Measurements from ENCODE around the gene MON1B.

Gene MON1B

DNA sequence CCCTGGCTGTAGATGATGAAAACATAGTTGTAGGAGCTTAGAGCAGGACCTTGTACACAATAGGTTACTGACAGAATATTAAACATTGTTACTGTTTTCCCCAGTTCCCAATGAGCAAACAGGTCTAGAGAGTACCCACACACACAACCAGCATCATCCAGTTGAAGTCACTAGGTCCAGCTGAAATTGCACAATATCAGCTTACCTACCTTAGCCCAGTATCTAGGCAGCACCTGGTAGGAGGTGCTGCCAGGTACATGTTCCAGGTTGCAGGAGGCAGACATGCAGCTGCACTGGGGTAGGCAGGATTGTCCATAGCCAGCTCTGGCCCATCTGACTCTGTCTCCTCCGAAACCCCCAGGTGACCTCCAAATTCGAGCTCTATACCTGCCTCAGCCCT, 6.8 kb downstream of the MON1B start:
- TF ChIP-seq TAF1 (IDR thresholded peaks at IDR 0.05; ENCODE audit: borderline replicate concordance, insufficient read depth, low read length) (no peak), FOXP2 (optimal IDR thresholded peaks at IDR 0.05; ENCODE audit: borderline replicate concordance, extremely low read depth, extremely low read length, insufficient read depth) (no peak), POLR2AphosphoS5 (IDR thresholded peaks at IDR 0.05; ENCODE audit: low read depth, low read length) (no peak), SIN3A (IDR thresholded peaks at IDR 0.05; ENCODE audit: borderline replicate concordance, insufficient read depth, low read length) (no peak)
- TF ChIP-seq, protein P1, sequence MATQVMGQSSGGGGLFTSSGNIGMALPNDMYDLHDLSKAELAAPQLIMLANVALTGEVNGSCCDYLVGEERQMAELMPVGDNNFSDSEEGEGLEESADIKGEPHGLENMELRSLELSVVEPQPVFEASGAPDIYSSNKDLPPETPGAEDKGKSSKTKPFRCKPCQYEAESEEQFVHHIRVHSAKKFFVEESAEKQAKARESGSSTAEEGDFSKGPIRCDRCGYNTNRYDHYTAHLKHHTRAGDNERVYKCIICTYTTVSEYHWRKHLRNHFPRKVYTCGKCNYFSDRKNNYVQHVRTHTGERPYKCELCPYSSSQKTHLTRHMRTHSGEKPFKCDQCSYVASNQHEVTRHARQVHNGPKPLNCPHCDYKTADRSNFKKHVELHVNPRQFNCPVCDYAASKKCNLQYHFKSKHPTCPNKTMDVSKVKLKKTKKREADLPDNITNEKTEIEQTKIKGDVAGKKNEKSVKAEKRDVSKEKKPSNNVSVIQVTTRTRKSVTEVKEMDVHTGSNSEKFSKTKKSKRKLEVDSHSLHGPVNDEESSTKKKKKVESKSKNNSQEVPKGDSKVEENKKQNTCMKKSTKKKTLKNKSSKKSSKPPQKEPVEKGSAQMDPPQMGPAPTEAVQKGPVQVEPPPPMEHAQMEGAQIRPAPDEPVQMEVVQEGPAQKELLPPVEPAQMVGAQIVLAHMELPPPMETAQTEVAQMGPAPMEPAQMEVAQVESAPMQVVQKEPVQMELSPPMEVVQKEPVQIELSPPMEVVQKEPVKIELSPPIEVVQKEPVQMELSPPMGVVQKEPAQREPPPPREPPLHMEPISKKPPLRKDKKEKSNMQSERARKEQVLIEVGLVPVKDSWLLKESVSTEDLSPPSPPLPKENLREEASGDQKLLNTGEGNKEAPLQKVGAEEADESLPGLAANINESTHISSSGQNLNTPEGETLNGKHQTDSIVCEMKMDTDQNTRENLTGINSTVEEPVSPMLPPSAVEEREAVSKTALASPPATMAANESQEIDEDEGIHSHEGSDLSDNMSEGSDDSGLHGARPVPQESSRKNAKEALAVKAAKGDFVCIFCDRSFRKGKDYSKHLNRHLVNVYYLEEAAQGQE (IDR thresholded peaks at IDR 0.05; ENCODE audit: insufficient read depth in 1 of 2, low read depth in 2 of 2, low read length in 2 of 2), result no peak

DNA sequence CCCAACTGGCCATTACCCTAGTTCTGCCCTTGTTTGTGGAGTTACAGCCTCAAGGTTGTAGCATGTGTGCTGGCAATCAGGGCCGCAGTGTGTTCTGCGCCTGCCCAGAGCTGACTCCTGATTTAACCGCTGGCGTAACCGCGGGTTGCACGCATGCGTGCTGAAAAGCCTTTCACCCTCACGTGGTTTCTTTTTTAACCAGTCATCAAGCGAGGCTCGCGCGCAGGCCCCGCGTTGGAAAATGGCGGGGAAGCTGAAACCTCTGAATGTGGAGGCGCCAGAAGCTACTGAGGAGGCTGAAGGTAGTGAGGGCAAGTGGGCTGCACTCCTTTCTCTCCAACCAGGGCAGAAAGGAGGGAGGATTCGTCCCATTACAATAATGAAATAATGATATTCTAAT, 8.2 kb downstream of the MON1B start, which contains the start of gene SYCE1L:
TSS of gene SYCE1L (plus strand) at position 198 of the 400 bp plus-strand sequence. CDS start at position 242, 44 bp downstream.
- TF ChIP-seq FOXP2 (optimal IDR thresholded peaks at IDR 0.05; ENCODE audit: borderline replicate concordance, extremely low read depth, extremely low read length, insufficient read depth) (no peak), SIN3A (IDR thresholded peaks at IDR 0.05; ENCODE audit: borderline replicate concordance, insufficient read depth, low read length) (no peak), POLR2AphosphoS5 (IDR thresholded peaks at IDR 0.05; ENCODE audit: low read depth, low read length) (no peak), TAF1 (IDR thresholded peaks at IDR 0.05; ENCODE audit: borderline replicate concordance, insufficient read depth, low read length) (no peak)
- TF ChIP-seq, protein P1 (IDR thresholded peaks at IDR 0.05; ENCODE audit: insufficient read depth in 1 of 2, low read depth in 2 of 2, low read length in 2 of 2), result no peak

DNA sequence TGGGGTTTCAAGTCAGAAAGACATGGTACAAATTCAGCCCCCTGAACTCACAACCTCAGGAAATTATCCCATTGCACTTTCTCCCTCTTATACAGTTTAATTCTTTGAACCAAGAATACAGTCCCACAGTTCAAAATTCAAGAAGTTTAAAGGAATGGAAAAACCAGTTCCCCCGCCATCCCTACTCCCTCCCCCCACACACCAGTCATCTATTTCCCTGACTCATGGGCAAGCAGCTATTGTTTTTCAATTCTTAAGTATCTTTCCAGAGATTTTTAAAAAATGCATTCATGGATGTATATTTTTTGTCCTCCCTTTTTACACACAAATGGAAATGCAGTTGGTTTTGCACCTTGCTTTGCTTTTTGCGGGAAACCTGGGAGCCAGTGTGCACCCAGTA, 15.5 kb downstream of the MON1B start:
- no peak for TF ChIP-seq SIN3A (IDR thresholded peaks at IDR 0.05; ENCODE audit: borderline replicate concordance, insufficient read depth, low read length)
- TF ChIP-seq, protein P1 (IDR thresholded peaks at IDR 0.05; ENCODE audit: insufficient read depth in 1 of 2, low read depth in 2 of 2, low read length in 2 of 2), result no peak
- TF ChIP-seq TAF1 (IDR thresholded peaks at IDR 0.05; ENCODE audit: borderline replicate concordance, insufficient read depth, low read length), result no peak
- TF ChIP-seq POLR2AphosphoS5 (IDR thresholded peaks at IDR 0.05; ENCODE audit: low read depth, low read length), result no peak

DNA sequence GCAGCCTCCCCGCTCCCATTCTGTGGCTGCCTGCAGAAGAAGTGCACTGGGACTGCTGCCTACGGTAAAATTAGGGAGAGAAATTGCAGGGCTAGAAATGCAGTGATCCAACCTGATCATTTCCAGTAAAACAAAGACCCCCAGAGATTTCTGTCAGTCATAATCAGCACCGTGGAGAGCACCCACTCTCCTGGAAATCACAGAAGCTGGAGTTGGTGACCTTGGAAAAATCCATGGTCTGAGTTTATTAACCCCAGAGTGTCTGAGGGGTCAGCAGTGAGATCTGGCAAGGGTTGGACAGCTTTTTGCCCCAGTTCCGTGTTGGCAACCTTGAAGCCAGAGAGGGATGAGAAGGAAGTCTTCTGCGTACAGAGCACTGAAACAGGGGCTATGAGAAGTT, 16.0 kb downstream of the MON1B start:
- TF ChIP-seq, protein P1 (IDR thresholded peaks at IDR 0.05; ENCODE audit: insufficient read depth in 1 of 2, low read depth in 2 of 2, low read length in 2 of 2), result peak; percentile 79 to 93
- TF ChIP-seq TAF1 (IDR thresholded peaks at IDR 0.05; ENCODE audit: borderline replicate concordance, insufficient read depth, low read length) (no peak), FOXP2 (optimal IDR thresholded peaks at IDR 0.05; ENCODE audit: borderline replicate concordance, extremely low read depth, extremely low read length, insufficient read depth) (no peak)

DNA sequence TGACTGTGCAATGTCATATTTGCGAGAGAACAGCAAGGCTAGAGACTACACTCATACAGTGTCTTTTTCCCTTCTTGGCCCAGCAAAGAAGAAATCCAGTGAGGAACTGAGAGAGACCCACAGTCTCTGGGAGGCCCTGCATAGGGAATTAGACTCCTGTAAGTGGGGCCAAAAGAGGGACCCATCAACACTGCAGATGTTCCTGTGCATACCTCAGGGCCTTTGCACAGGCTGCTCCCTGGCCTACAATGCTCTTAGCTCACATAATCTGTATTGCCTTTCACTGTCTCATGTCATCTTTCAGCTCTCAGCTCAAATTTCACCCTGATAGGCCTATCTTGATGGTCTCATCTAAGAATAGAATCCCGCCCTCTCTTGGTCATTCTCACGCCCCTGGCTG, 17.4 kb downstream of the MON1B start:
- TF ChIP-seq POLR2AphosphoS5 (IDR thresholded peaks at IDR 0.05; ENCODE audit: low read depth, low read length) (no peak), SIN3A (IDR thresholded peaks at IDR 0.05; ENCODE audit: borderline replicate concordance, insufficient read depth, low read length) (no peak)
- TF ChIP-seq, protein P1 (IDR thresholded peaks at IDR 0.05; ENCODE audit: insufficient read depth in 1 of 2, low read depth in 2 of 2, low read length in 2 of 2), result no peak
